ENCODE results near the gene PAK6.

Gene PAK6

GRCh38 chr15:40253167-40253790, 14.4 kb downstream of the PAK6 start:
- in situ Hi-C loops (cut with MboI; ENCODE audit: low sequenced_read_pairs): no loop called here

GRCh38 chr15:40254452-40254851, 15.6 kb downstream of the PAK6 start:
- in situ Hi-C loops (cut with MboI; ENCODE audit: low sequenced_read_pairs): no loop called here

GRCh38 chr15:40255033-40255432, 16.2 kb downstream of the PAK6 start:
- in situ Hi-C loops (cut with MboI; ENCODE audit: low sequenced_read_pairs): no loop called here

GRCh38 chr15:40256638-40257235, 17.9 kb downstream of the PAK6 start:
- in situ Hi-C loops (cut with MboI; ENCODE audit: low sequenced_read_pairs): no loop called here

GRCh38 chr15:40257656-40258450, 19.0 kb downstream of the PAK6 start:
- in situ Hi-C loops (cut with MboI; ENCODE audit: low sequenced_read_pairs): no loop called here

- in situ Hi-C loops (cut with MboI; ENCODE audit: low sequenced_read_pairs): no loop called here
These were observed 19.7 kb downstream of the PAK6 start for GRCh38 chr15:40258544-40258943.

GRCh38 chr15:40259021-40259420, 20.2 kb downstream of the PAK6 start:
- in situ Hi-C loops (cut with MboI; ENCODE audit: low sequenced_read_pairs): no loop called here

- in situ Hi-C loops (cut with MboI; ENCODE audit: low sequenced_read_pairs): no loop called here
These were observed 24.3 kb downstream of the PAK6 start for GRCh38 chr15:40263024-40263754.

GRCh38 chr15:40264321-40265153, 25.7 kb downstream of the PAK6 start:
- in situ Hi-C loops (cut with MboI; ENCODE audit: low sequenced_read_pairs): no loop called here

- in situ Hi-C loops (cut with MboI; ENCODE audit: low sequenced_read_pairs): no loop called here
These were observed 26.5 kb downstream of the PAK6 start for GRCh38 chr15:40265355-40265754.

GRCh38 chr15:40265875-40266274, 27.0 kb downstream of the PAK6 start:
- in situ Hi-C loops (cut with MboI; ENCODE audit: low sequenced_read_pairs): no loop called here

- in situ Hi-C loops (cut with MboI; ENCODE audit: low sequenced_read_pairs): no loop called here
These were observed 28.0 kb downstream of the PAK6 start for GRCh38 chr15:40266828-40267304.

GRCh38 chr15:40267670-40268069, 28.8 kb downstream of the PAK6 start:
- in situ Hi-C loops (cut with MboI; ENCODE audit: low sequenced_read_pairs): no loop called here

- in situ Hi-C loops (cut with MboI; ENCODE audit: low sequenced_read_pairs): no loop called here
These were observed 30.7 kb downstream of the PAK6 start for GRCh38 chr15:40269604-40270003.

- in situ Hi-C loops (cut with MboI; ENCODE audit: low sequenced_read_pairs): no loop called here
These were observed 31.6 kb downstream of the PAK6 start for GRCh38 chr15:40270246-40270995.

- in situ Hi-C loops (cut with MboI; ENCODE audit: low sequenced_read_pairs): no loop called here
These were observed 33.0 kb downstream of the PAK6 start for GRCh38 chr15:40271685-40272484.

GRCh38 chr15:40272485-40273056, 33.7 kb downstream of the PAK6 start:
- in situ Hi-C loops (cut with MboI; ENCODE audit: low sequenced_read_pairs): no loop called here

- in situ Hi-C loops (cut with MboI; ENCODE audit: low sequenced_read_pairs): no loop called here
These were observed 34.6 kb downstream of the PAK6 start for GRCh38 chr15:40273428-40273827.

Data from HL-60/S4 treated with phorbol 12-myristate 13-acetate at 8.2 ng/mL for 4 days and 3 days (cell line).